ENCODE data around the gene PDE1C. TPM values are rescaled to one million over a fixed set of nuclear protein-coding genes. Genes with fewer than 3 reads are reported as not detected.

The PDE1C gene
- total and polyA plus RNA-seq, 8 donors = 2.9 to 54.2 (median 5.9) TPM

DNA sequence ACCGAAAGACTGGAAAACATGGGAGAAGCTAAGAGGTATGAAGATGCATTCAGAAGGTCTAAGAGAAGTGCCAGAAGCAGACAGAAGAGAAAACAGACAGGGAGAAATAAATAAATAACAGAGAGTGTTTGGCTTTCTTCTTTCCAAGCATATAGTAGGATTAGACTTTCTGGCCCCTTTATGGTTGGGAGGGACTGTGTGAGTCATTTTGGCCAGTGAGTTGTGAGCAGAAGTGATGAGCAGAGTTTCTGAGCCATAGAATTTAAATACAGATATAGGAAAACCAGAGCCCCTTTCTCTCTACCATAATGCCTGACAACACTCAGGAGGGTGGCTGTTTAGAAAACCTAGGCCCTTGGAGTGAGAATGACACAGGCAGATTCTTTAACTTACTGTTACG lies 212.2 kb downstream of the PDE1C start:
- WGBS, 5 donors = 91 to 97% (median 94%) methylated on average over 2 of the region's 2 CpGs
- no peaks in the 10 kb centered on the region for H3K27me3 ChIP-seq
- DNase-seq = no peak
- no peak overlapping the region for H3K4me3 ChIP-seq
- no peaks in the 10 kb centered on the region for H3K9me3 ChIP-seq
- TF ChIP-seq EP300 (IDR thresholded peaks at IDR 0.05) (no peak), POLR2AphosphoS5 (IDR thresholded peaks at IDR 0.05) (no peak), POLR2A (IDR thresholded peaks at IDR 0.05) (no peak)
- TF ChIP-seq, protein P1, sequence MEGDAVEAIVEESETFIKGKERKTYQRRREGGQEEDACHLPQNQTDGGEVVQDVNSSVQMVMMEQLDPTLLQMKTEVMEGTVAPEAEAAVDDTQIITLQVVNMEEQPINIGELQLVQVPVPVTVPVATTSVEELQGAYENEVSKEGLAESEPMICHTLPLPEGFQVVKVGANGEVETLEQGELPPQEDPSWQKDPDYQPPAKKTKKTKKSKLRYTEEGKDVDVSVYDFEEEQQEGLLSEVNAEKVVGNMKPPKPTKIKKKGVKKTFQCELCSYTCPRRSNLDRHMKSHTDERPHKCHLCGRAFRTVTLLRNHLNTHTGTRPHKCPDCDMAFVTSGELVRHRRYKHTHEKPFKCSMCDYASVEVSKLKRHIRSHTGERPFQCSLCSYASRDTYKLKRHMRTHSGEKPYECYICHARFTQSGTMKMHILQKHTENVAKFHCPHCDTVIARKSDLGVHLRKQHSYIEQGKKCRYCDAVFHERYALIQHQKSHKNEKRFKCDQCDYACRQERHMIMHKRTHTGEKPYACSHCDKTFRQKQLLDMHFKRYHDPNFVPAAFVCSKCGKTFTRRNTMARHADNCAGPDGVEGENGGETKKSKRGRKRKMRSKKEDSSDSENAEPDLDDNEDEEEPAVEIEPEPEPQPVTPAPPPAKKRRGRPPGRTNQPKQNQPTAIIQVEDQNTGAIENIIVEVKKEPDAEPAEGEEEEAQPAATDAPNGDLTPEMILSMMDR (IDR thresholded peaks at IDR 0.05) = no peak
- intact Hi-C loops (cut with DNase I; ENCODE audit: low total_unique reads) = no loop called here
- H3K27ac ChIP-seq = no peak overlapping the region
- no peaks in the 10 kb centered on the region for H3K36me3 ChIP-seq
- no peaks in the 10 kb centered on the region for H3K4me1 ChIP-seq

- no peak overlapping the region for H3K4me3 ChIP-seq
- TF ChIP-seq POLR2A (IDR thresholded peaks at IDR 0.05) (no peak), EP300 (IDR thresholded peaks at IDR 0.05) (no peak), POLR2AphosphoS5 (IDR thresholded peaks at IDR 0.05) (no peak)
- TF ChIP-seq, protein P1 (IDR thresholded peaks at IDR 0.05) = no peak
- no peaks in the 10 kb centered on the region for H3K9me3 ChIP-seq
- no peaks in the 10 kb centered on the region for H3K36me3 ChIP-seq
- intact Hi-C loops (cut with DNase I; ENCODE audit: low total_unique reads) = no loop called here
- no peaks in the 10 kb centered on the region for H3K27me3 ChIP-seq
- DNase-seq = no peak
- no peak overlapping the region for H3K27ac ChIP-seq
- no peaks in the 10 kb centered on the region for H3K4me1 ChIP-seq
- WGBS, 5 donors = 70 to 93% (median 77%) methylated on average over 2 of the region's 2 CpGs
These were observed 213.0 kb downstream of the PDE1C start for GRCh38 chr7:31857172-31857571.

GRCh38 chr7:31856337-31856736 lies 213.9 kb downstream of the PDE1C start:
- Histone ChIP-seq H3K27ac (no peak overlapping the region), H3K9me3 (no peaks in the 10 kb centered on the region), H3K4me1 (no peaks in the 10 kb centered on the region), H3K27me3 (no peaks in the 10 kb centered on the region), H3K4me3 (no peak overlapping the region), H3K36me3 (no peaks in the 10 kb centered on the region)
- intact Hi-C loops (cut with DNase I; ENCODE audit: low total_unique reads) = no loop called here
- TF ChIP-seq EP300 (IDR thresholded peaks at IDR 0.05) (no peak), POLR2AphosphoS5 (IDR thresholded peaks at IDR 0.05) (no peak), POLR2A (IDR thresholded peaks at IDR 0.05) (no peak)
- TF ChIP-seq, protein P1 (IDR thresholded peaks at IDR 0.05) = no peak
- 67 to 85% (median 76%) methylated on average over 4 of the region's 4 CpGs for WGBS, 5 donors
- no peak for DNase-seq

- Histone ChIP-seq H3K4me3 (no peak overlapping the region), H3K4me1 (no peaks in the 10 kb centered on the region), H3K9me3 (no peaks in the 10 kb centered on the region), H3K36me3 (no peaks in the 10 kb centered on the region), H3K27me3 (no peaks in the 10 kb centered on the region), H3K27ac (no peak overlapping the region)
- intact Hi-C loops (cut with DNase I; ENCODE audit: low total_unique reads) = no loop called here
- no peak for TF ChIP-seq EP300 (IDR thresholded peaks at IDR 0.05)
- no peak for TF ChIP-seq POLR2AphosphoS5 (IDR thresholded peaks at IDR 0.05)
- TF ChIP-seq, protein P1 (IDR thresholded peaks at IDR 0.05) = no peak
- DNase-seq = no peak
- 44 to 76% (median 55%) methylated on average over 1 of the region's 1 CpG for WGBS, 5 donors
These were observed 214.7 kb downstream of the PDE1C start for GRCh38 chr7:31855530-31855929.

Data from stomach (tissue), 9 donors.